Breast epithelium (tissue), 3 donors: ENCODE data around the gene CFAP45.

Experiments
- CTCF ChIP-seq, 3 donors: fragments of 450-650 bp; IDR thresholded peaks; one replicate each; pipeline ENCODE4 v1.5.1; 2016 to 2017; ENCODE audit warnings: antibody characterized with exemption in 3 of 3, mild to moderate bottlenecking in 3 of 3, moderate library complexity in 3 of 3
- POLR2A ChIP-seq: fragments of 450-650 bp; IDR thresholded peaks from one replicate; pipeline ENCODE4 v1.6.1; 2016; ENCODE audit warnings: antibody characterized with exemption, mild to moderate bottlenecking, moderate library complexity
- POLR2AphosphoS5 ChIP-seq, 3 donors: sonication (generic); formaldehyde crosslinking; IDR thresholded peaks; one replicate each; pipeline ENCODE4 v1.6.1; 2017; ENCODE audit warnings: antibody characterized with exemption in 3 of 3

DNA sequence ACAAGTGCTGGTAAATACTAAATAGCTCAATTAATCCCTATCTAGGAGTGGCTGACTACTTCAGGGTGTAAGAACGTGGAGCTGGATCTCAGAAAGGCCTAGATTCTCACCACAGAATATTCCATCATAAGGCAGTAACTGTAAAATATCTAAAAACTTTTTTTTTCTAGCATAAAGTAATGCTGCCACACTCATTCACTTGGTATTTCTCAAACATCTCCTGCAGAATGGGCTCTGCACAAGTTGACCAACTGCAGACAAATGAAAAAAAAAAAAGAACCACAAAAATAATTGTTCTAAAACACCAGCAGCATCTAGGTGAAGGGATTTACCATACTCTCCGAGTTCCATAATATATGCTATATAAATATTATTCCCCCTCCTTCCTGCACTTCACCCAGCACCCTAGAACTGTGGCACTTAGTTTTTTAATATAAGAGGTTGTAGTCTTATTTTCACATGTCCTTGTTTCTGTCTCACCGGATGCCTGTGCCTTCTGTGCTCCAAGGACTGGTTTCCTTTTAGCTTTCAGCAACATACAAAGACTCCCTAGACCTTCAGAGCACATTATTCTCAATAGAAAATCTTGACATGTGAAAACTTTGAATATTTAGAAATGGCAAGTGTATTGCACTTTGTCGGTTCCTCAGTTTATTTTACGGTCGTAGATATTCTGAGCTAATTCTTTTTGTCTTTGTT, 46.4 kb downstream of the CFAP45 start:
- TF ChIP-seq CTCF (IDR thresholded peaks at IDR 0.05): no peak
- no peak for TF ChIP-seq POLR2A
- TF ChIP-seq POLR2AphosphoS5 (IDR thresholded peaks at IDR 0.05): no peak
